NCI-H146 treated with DMSO at 0.1 percent for 48 hours (cell line): ENCODE data around the gene PTPRN.
A peak's percentile ranks its signal among the peaks of the same experiment; 100 is the strongest.
"Not testable (repeated sequence)": the region's sequence is repeated elsewhere in the genome, so short reads cannot be mapped to it uniquely, and the experiment has no call there.

Source experiments
- DNase-seq: peaks from one replicate; lab custom pipeline; 2025; ENCODE audit not compliant: unreplicated experiment; lab: John Stamatoyannopoulos, UW

PTPRN gene

GRCh38 chr2:219271021-219271420 is 38.2 kb downstream of the PTPRN start:
- DNase-seq = no peak

- no peak for DNase-seq
These were observed 39.2 kb downstream of the PTPRN start for GRCh38 chr2:219270055-219270372.

- no peak for DNase-seq
These were observed 39.7 kb downstream of the PTPRN start for GRCh38 chr2:219269362-219270054.

GRCh38 chr2:219268294-219268693 is 40.9 kb downstream of the PTPRN start:
- DNase-seq = no peak

GRCh38 chr2:219266886-219267285 is 42.3 kb downstream of the PTPRN start:
- no peak for DNase-seq

DNA sequence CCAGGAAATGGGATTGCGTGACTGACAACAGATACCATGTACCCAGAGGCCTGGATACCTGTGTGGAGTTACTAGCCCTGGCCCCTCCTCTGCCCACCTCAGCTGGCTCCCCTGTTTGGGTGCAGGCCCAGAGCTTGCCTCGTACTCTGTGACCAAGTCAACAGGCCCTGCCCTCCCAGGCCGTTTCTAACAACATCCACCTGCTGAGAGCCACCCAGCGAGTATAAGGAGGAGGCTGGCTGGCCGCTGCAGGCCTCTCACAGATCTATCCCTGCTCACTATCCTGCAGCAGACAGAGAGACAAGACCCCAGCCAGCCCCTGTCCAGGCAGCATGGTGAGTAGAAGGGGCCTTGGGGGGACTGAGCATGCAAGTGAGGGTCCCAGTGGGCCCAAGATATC is 43.0 kb downstream of the PTPRN start:
- no peak for DNase-seq

- DNase-seq = no peak
These were observed 48.0 kb downstream of the PTPRN start for GRCh38 chr2:219261024-219261855.

DNA sequence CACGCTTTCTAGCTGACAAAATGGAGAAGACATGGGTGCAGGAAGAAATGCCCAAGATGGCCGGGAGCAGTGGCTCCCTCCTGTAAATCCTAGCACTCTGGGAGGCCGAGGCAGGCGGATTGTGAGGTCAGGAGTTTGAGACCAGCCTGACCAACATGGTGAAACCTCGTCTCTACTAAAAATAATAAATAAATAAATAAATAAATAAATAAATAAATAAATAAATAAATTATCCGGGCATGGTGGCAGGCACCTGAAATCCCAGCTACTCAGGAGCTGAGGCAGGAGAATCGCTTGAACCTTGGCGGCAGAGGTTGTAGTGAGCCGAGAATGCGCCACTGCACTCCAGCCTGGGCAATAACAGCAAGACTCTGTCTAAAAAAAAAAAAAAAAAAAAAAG is 50.3 kb downstream of the PTPRN start:
- DNase-seq = not testable (repeated sequence)

DNA sequence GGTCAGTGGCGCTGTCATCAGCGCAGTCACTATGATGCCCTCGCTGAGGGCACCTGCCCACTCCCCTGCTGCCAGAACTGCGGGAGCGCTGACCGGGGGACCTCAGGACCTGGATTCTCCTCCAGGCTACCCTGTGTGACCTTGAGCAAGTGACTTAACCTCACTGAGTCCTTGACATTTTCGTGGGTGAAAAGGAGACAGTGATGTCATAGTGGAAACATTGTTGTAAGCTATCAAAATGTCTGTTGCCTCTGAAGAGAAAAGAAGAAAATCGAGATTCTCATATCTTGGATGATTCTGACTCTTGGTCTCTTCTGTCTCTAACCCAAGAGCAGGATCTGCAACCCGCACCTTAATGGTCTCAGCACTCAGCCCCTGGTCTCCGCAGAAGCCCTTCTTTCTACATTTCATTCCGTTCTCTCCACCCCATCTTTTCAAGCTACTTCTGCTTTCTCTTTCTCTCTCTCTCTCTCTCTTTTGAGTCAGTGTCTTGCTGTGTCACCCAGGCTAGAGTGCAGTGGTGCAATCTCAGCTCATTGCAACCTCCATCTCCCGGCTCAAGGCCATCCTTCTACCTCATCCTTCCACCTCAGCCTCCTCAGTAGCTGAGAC is 54.5 kb downstream of the PTPRN start:
- no peak for DNase-seq

- peak; percentile 44 for DNase-seq
These were observed 55.2 kb downstream of the PTPRN start, which contains the start of gene TUBA4A for GRCh38 chr2:219253753-219254589. Gene TUBA4A (minus strand): TSS chr2:219253918. CDS start chr2:219253858, 60 bp downstream.

GRCh38 chr2:219252900-219253752 is 56.1 kb downstream of the PTPRN start, which contains the start of gene TUBA4B:
Gene TUBA4B (plus strand): TSS chr2:219253243. CDS start chr2:219253408, 165 bp downstream.
- peak; percentile 3 for DNase-seq

- DNase-seq = peak; percentile 5
These were observed 56.7 kb downstream of the PTPRN start for GRCh38 chr2:219252570-219252899.

GRCh38 chr2:219252084-219252483 is 57.1 kb downstream of the PTPRN start:
- DNase-seq = no peak

- DNase-seq = no peak
These were observed 57.5 kb downstream of the PTPRN start for GRCh38 chr2:219251656-219252055.

DNA sequence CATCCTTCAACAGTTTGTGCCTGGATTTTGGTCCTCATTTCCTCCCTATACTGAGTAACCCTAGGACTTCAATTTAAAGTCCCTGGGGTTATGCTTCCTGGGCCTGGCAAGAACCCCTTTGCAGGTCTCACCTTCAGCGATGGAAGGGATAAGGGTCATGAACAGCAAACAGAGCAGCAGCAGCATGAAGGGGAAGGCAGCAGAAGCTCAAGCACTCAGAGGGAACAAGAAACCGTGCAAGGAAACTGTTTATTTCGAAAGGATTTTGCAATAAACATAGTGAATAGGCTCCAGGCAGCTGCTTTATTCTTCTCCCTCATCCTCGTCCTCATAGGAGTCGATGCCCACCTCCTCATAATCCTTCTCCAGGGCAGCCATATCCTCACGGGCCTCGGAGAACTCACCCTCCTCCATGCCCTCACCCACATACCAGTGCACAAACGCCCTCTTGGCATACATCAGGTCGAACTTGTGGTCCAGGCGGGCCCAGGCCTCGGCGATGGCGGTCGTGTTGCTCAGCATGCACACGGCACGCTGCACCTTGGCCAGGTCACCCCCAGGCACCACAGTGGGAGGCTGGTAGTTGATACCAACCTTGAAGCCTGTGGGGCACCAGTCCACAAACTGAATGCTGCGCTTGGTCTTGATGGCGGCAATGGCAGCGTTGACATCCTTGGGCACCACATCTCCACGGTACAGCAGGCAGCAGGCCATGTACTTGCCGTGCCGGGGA is 59.0 kb downstream of the PTPRN start:
- DNase-seq = no peak

DNA sequence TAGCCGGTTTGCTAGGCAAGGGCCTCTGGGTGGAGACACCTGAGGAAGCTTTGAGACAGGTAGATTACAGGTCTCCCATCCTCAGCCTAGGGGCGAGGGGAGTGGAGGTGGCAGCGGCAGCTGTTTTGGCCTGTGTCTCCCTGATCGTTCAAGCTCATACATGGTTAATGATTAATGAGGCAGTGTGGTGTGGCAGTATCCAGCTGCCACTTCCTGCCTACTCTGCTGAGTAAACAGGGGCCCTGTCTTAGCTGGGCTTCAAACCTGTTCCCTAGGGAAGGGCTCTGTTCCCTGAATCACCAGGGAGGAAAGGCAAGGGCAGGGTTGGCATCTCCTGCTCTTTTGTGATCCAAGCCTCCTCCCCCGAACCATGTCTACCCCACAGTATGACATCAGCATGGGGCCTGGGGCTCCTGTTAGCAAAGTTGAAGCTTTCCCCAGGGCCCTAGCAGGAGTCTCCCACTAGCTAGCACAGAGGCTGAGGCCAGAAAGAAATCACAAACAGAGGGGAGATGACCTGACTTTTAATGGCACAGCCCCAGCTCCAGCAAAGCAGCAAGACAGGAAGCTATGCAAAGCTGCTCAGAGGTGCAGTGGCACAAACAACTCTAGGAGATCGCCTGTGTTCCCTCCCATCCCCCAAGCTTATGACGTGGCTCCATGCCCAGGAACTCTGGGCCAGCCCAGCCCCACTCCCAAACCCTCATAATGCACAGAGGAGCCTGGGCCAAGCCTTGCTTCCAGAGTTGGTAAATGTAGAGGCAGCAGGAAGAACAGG is 59.8 kb downstream of the PTPRN start:
- DNase-seq = no peak

GRCh38 chr2:219248845-219249202 is 60.4 kb downstream of the PTPRN start:
- no peak for DNase-seq

DNA sequence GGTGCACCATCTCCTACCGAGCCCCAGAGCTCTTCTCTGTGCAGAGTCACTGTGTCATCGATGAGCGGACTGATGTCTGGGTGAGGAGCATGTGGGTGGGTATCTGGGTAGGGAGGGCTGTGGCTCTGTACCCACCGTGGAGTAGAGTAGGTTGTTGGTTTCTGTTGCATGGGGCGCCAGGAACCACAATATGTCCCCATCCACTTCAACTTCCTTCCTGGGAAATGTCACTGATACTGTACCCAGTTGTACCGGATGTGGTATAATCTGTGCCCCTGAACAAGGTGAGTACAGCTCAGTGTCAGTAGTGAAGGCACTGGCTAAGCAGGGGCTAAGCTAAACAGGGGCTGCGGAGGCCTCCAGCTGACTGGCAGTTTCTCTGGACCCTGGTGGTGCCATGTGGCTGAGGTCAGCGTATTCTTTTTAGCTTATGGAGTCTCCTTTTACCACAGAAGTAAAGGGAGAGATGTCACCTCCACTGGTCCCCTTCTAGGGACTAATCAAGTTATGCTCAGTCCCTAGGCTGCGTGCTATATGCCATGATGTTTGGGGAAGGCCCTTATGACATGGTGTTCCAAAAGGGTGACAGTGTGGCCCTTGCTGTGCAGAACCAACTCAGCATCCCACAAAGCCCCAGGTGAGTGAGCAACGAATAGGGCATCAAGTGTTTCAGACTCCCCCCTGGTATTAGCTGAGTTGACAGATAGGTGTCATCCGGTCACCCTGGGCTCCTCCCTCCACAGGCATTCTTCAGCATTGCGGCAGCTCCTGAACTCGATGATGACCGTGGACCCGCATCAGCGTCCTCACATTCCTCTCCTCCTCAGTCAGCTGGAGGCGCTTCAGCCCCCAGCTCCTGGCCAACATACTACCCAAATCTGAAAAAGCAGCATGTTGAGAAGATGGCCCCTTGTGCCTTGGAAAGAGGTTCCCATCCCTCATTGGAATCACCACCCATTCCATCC is 61.2 kb downstream of the PTPRN start:
- no peak for DNase-seq
